HepG2 (cell line): ENCODE data around the gene TPX2. TPM values are rescaled to one million over a fixed set of nuclear protein-coding genes. Genes with fewer than 3 reads are reported as not detected.

Experiments used
- ATAC-seq: fragments of 200-7000 bp; cut with Tn5 transposase; 3 replicates; pipeline ENCODE4 v1.9.1; 2020; ENCODE audit warnings: mild to moderate bottlenecking, moderate library complexity
- BruUV-seq: library from RNA; stranded (reverse); fragments of 400-500 nt; replicated peaks from 2 replicates; lab custom pipeline; 2021; lab: Mats Ljungman, UMichigan
- CTCF ChIA-PET: fragments of 300-600 bp; formaldehyde crosslinking; extraction: SDS; loops from one replicate; lab custom pipeline; 2021; ENCODE audit warnings: low total read pairs, inconsistent platforms, low intra/inter-chr PET ratio; lab: Yijun Ruan, JAX
- POLR2A ChIA-PET: fragments of 350-600 bp; sonication (Branson Sonifier 250); formaldehyde crosslinking; loops from one replicate; lab custom pipeline; 2020; ENCODE audit warnings: antibody characterized with exemption, inconsistent platforms; lab: Yijun Ruan, JAX
- DNase-seq: peaks from one replicate; pipeline ENCODE4 v3.0.0-alpha.2; 2015; ENCODE audit warnings: low spot score
- FAIRE-seq: peaks from 3 replicates; lab custom pipeline; 2011; peaks lifted over from hg19 to GRCh38; lab: Jason Lieb, UNC
- H2AFZ ChIP-seq: one replicate; pipeline ENCODE4 v1.6.1; 2011; ENCODE audit warnings: low read length, inconsistent platforms
- H3K27ac ChIP-seq: fragments of 300-600 bp; 3 replicates; pipeline ENCODE4 v1.8.0; 2011; ENCODE audit warnings: mixed run types, mild to moderate bottlenecking, mixed read lengths, low read length, inconsistent platforms; ENCODE audit not compliant: insufficient read depth; ENCODE audit errors: extremely low read length
- H3K27me3 ChIP-seq, 2 experiments: fragments of 200-600 bp in 1 of 2; 2 replicates in 1 of 2; 3 replicates in 1 of 2; pipeline versions ENCODE4 v1.6.0 to v1.8.0; 2011; ENCODE audit warnings: low read length in 2 of 2, mild to moderate bottlenecking in 2 of 2, moderate library complexity in 2 of 2, inconsistent platforms in 1 of 2; ENCODE audit not compliant: insufficient read depth in 2 of 2, control insufficient read depth in 1 of 2
- H3K36me3 ChIP-seq, 2 experiments: fragments of 200-600 bp in 1 of 2; replicated peaks in 1 of 2; 2 replicates in 1 of 2; 3 replicates in 1 of 2; pipeline versions ENCODE4 v1.5.1 to v1.8.0; 2011; ENCODE audit warnings: low read length in 2 of 2, inconsistent platforms in 1 of 2; ENCODE audit not compliant: insufficient read depth in 2 of 2, control insufficient read depth in 1 of 2
- H3K4me1 ChIP-seq: 2 replicates; pipeline ENCODE4 v1.5.1; 2012; ENCODE audit warnings: low read length, inconsistent platforms; ENCODE audit not compliant: insufficient read depth
- H3K4me2 ChIP-seq: 2 replicates; pipeline ENCODE4 v1.6.0; 2011; ENCODE audit warnings: low read depth, low read length, inconsistent platforms
- H3K4me3 ChIP-seq, 3 experiments: fragments of 200-600 bp in 1 of 3; sonication (generic), shearing (Covaris generic) in 1 of 3; replicated peaks in 1 of 3; 2 replicates each; pipeline ENCODE4 v1.5.1; 2011 to 2016; ENCODE audit warnings: low read length in 3 of 3, inconsistent platforms in 2 of 3, low read depth in 2 of 3, mild to moderate bottlenecking in 2 of 3, control low read depth in 1 of 3, mixed read lengths in 1 of 3; ENCODE audit not compliant: insufficient read depth in 1 of 3
- H3K79me2 ChIP-seq: one replicate; pipeline ENCODE4 v1.6.1; 2011; ENCODE audit warnings: low read length, inconsistent platforms; ENCODE audit not compliant: insufficient read depth
- H3K9ac ChIP-seq: 2 replicates; pipeline ENCODE4 v1.6.0; 2011; ENCODE audit warnings: mild to moderate bottlenecking, low read depth, low read length, inconsistent platforms; ENCODE audit not compliant: insufficient read depth
- H3K9me3 ChIP-seq: 2 replicates; pipeline ENCODE4 v1.5.1; 2012; ENCODE audit warnings: mild to moderate bottlenecking, low read length
- H4K20me1 ChIP-seq: 2 replicates; pipeline ENCODE4 v1.6.0; 2011; ENCODE audit warnings: inconsistent platforms, mild to moderate bottlenecking, low read length, moderate library complexity; ENCODE audit not compliant: insufficient read depth
- MTA1 ChIP-seq: sonication (generic); formaldehyde crosslinking; IDR thresholded peaks from 2 replicates; pipeline ENCODE4 v1.4.0; 2020; ENCODE audit warnings: missing genetic modification reagents, mild to moderate bottlenecking, borderline replicate concordance
- NBN ChIP-seq: fragments of 450-650 bp; conservative IDR thresholded peaks from 2 replicates; pipeline ENCODE4 v1.6.1; 2017
- NFIC ChIP-seq: IDR thresholded peaks from 2 replicates; pipeline ENCODE4 v1.6.1; 2012; ENCODE audit warnings: mild to moderate bottlenecking, low read length, inconsistent platforms
- SALL1 ChIP-seq: sonication (generic); formaldehyde crosslinking; IDR thresholded peaks from 2 replicates; pipeline ENCODE4 v1.8.0; 2022; ENCODE audit warnings: mild to moderate bottlenecking, missing genetic modification reagents
- ZFAT ChIP-seq: sonication (generic); formaldehyde crosslinking; conservative IDR thresholded peaks from 2 replicates; pipeline ENCODE4 v1.8.1; 2023; ENCODE audit warnings: missing genetic modification reagents, inconsistent platforms
- ZNF160 ChIP-seq: sonication (generic); formaldehyde crosslinking; IDR thresholded peaks from 2 replicates; pipeline ENCODE4 v1.8.0; 2022; ENCODE audit warnings: mild to moderate bottlenecking, inconsistent platforms, missing genetic modification reagents
- ZNF354B ChIP-seq: sonication (generic); formaldehyde crosslinking; IDR thresholded peaks from 2 replicates; pipeline ENCODE4 v1.8.0; 2022; ENCODE audit warnings: mild to moderate bottlenecking, missing genetic modification reagents
- ZNF777 ChIP-seq: sonication (generic); formaldehyde crosslinking; IDR thresholded peaks from 2 replicates; pipeline ENCODE4 v1.4.0; 2020; ENCODE audit warnings: missing genetic modification reagents
- in situ Hi-C: cut with HindIII; loops from 2 replicates; pipeline ENCODE4 v1.10.0; 2017; ENCODE audit warnings: low pct_unique_long_range_greater_than_20kb; ENCODE audit not compliant: extremely low pct_ligation_motif_present
- intact Hi-C: fragments of 100-400 bp; cut with micrococcal nuclease; formaldehyde crosslinking; loops from one replicate; pipeline ENCODE4 v1.10.0; 2022; ENCODE audit not compliant: unreplicated experiment
- polyA plus RNA-seq, 8 experiments: library from polyadenylated mRNA; depleted of rRNA in 3 of 8; stranded (reverse) in 7 of 8; unstranded in 1 of 8; fragments of >200 nt; fragmentation: Illumina TruSeq in 4 of 8; extraction: Trizol in 4 of 8; gene quantifications; 2 replicates each; pipeline versions ENCODE4 v1.2.1 to v1.2.3, GENCODE V29; 2011 to 2016; ENCODE audit warnings: low read depth in 4 of 8, missing spikeins in 1 of 8, mixed read lengths in 1 of 8; ENCODE audit not compliant: insufficient read depth in 1 of 8
- total RNA-seq, 5 experiments: library from RNA; depleted of rRNA; stranded (reverse); fragments of >200 nt; fragmentation: Illumina TruSeq; extraction: Trizol; gene quantifications; 2 replicates each; pipeline ENCODE4 v1.2.3, GENCODE V29; 2016; ENCODE audit warnings: low read depth in 1 of 5
- TF ChIP-seq, protein P1 (sequence below): sonication (generic); formaldehyde crosslinking; IDR thresholded peaks from 2 replicates; pipeline ENCODE4 v1.4.0; 2020; ENCODE audit warnings: mild to moderate bottlenecking, missing genetic modification reagents
- TF ChIP-seq, protein P2 (sequence below): sonication (generic); formaldehyde crosslinking; IDR thresholded peaks from 2 replicates; pipeline ENCODE4 v1.9.0; 2021; ENCODE audit warnings: missing genetic modification reagents, borderline replicate concordance

The TPX2 gene
- total and polyA plus RNA-seq, 2 of the 13 experiments (the other 11 are each of a cell fraction or from before 2014, with no cell fraction given) = 34.3 to 124 TPM

DNA sequence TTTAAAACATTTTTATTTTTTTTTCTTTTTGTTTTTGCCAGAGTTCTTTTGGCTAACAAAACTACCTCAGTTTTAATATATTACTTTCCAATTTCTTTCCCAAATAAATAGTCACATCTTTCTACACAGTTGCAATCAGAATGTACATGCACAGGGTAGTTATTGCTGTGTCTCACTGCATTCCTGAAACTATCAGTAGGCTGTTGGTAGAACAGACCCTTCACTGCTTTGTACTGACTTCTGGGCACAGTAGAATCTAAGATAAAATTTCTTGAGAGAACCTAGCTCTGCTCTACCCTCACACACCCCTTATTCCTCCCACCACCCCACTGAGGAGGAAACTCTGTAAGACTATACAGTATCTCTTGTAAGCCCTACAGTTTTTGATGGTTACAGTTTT lies 19.9 kb downstream of the TPX2 start:
- ChIA-PET CTCF (no interaction called here), POLR2A (interaction anchor here (2.3 kb wide), 1 partner anchor 97 kb away, joined by 5 read pairs; no protein-coding TSS in a partner anchor)
- Histone ChIP-seq H3K79me2 (peaks cover 42% of the 10 kb centered on the region), H4K20me1 (no peaks in the 10 kb centered on the region), H3K4me3 (no peak overlapping the region), H3K27me3 (no peaks in the 10 kb centered on the region), H3K9ac (no peak overlapping the region), H3K4me2 (no peak overlapping the region), H3K4me1 (no peaks in the 10 kb centered on the region), H3K9me3 (no peaks in the 10 kb centered on the region), H3K27ac (no peak overlapping the region), H2AFZ (no peak overlapping the region), H3K36me3 (peaks cover 20 to 61% of the 10 kb centered on the region in 2 experiments)
- FAIRE-seq (no peak), DNase-seq (no peak), ATAC-seq (no peak)
- in situ Hi-C loops = no loop called here
- TF ChIP-seq NBN = no peak
- no peak for TF ChIP-seq SALL1
- no peak for TF ChIP-seq ZNF777 (CRISPR knock-in tag)
- TF ChIP-seq ZNF354B (CRISPR knock-in tag) = no peak
- TF ChIP-seq NFIC = no peak
- TF ChIP-seq ZNF160 (CRISPR knock-in tag) = no peak
- TF ChIP-seq MTA1 = no peak
- TF ChIP-seq ZFAT (CRISPR knock-in tag) = no peak
- TF ChIP-seq, protein P1, sequence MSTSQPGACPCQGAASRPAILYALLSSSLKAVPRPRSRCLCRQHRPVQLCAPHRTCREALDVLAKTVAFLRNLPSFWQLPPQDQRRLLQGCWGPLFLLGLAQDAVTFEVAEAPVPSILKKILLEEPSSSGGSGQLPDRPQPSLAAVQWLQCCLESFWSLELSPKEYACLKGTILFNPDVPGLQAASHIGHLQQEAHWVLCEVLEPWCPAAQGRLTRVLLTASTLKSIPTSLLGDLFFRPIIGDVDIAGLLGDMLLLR (CRISPR knock-in tag) = no peak
- TF ChIP-seq, protein P2, sequence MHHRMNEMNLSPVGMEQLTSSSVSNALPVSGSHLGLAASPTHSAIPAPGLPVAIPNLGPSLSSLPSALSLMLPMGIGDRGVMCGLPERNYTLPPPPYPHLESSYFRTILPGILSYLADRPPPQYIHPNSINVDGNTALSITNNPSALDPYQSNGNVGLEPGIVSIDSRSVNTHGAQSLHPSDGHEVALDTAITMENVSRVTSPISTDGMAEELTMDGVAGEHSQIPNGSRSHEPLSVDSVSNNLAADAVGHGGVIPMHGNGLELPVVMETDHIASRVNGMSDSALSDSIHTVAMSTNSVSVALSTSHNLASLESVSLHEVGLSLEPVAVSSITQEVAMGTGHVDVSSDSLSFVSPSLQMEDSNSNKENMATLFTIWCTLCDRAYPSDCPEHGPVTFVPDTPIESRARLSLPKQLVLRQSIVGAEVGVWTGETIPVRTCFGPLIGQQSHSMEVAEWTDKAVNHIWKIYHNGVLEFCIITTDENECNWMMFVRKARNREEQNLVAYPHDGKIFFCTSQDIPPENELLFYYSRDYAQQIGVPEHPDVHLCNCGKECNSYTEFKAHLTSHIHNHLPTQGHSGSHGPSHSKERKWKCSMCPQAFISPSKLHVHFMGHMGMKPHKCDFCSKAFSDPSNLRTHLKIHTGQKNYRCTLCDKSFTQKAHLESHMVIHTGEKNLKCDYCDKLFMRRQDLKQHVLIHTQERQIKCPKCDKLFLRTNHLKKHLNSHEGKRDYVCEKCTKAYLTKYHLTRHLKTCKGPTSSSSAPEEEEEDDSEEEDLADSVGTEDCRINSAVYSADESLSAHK (CRISPR knock-in tag) = no peak
- BruUV-seq = no TSS peak
- intact Hi-C loops = no loop called here
